Muscle layer of duodenum (tissue), 2 donors: ENCODE results near the gene DLG2.
"Not testable (repeated sequence)": the region's sequence is repeated elsewhere in the genome, so short reads cannot be mapped to it uniquely, and the experiment has no call there.

Experiments used
- H3K27ac ChIP-seq: one replicate; pipeline ENCODE4 v1.7.0; 2013; ENCODE audit warnings: mild to moderate bottlenecking, low read length
- H3K27me3 ChIP-seq: one replicate; pipeline ENCODE4 v1.7.0; 2013; ENCODE audit warnings: low read depth, mild to moderate bottlenecking, control low read depth, low read length
- H3K36me3 ChIP-seq, 2 donors: one replicate each; pipeline ENCODE4 v1.7.0; 2013; ENCODE audit warnings: low read length in 2 of 2, control low read depth in 1 of 2, mild to moderate bottlenecking in 1 of 2; ENCODE audit not compliant: insufficient read depth in 2 of 2, control insufficient read depth in 1 of 2
- H3K4me1 ChIP-seq, 2 donors: one replicate each; pipeline ENCODE4 v1.7.0; 2013; ENCODE audit warnings: low read length in 2 of 2, mild to moderate bottlenecking in 2 of 2, control low read depth in 1 of 2, moderate library complexity in 1 of 2; ENCODE audit not compliant: insufficient read depth in 2 of 2, control insufficient read depth in 1 of 2
- H3K4me3 ChIP-seq, 2 donors: one replicate each; pipeline ENCODE4 v1.7.0; 2013; ENCODE audit warnings: low read length in 2 of 2, low read depth in 1 of 2, mild to moderate bottlenecking in 1 of 2
- H3K9me3 ChIP-seq, 2 donors: one replicate each; pipeline ENCODE4 v1.7.0; 2013; ENCODE audit warnings: low read length in 2 of 2, control low read depth in 1 of 2, mild to moderate bottlenecking in 1 of 2; ENCODE audit not compliant: control insufficient read depth in 1 of 2
- donor health status: healthy.

The DLG2 gene

DNA sequence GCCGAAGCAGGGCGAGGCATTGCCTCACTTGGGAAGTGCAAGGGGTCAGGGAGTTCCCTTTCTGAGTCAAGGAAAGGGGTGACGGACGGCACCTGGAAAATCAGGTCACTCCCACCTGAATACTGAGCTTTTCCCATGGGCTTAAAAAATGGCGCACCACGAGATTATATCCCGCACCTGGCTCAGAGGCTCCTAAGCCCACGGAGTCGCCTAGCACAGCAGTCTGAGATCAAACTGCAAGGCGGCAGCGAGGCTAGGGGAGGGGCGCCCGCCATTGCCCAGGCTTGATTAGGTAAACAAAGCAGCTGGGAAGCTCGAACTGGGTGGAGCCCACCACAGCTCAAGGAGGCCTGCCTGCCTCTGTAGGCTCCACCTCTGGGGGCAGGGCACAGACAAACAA lies 2039.3 kb downstream of the DLG2 start:
- H3K36me3 ChIP-seq, H3K9me3 ChIP-seq, H3K27me3 ChIP-seq, H3K27ac ChIP-seq, H3K4me3 ChIP-seq, H3K4me1 ChIP-seq: not testable (repeated sequence)

DNA sequence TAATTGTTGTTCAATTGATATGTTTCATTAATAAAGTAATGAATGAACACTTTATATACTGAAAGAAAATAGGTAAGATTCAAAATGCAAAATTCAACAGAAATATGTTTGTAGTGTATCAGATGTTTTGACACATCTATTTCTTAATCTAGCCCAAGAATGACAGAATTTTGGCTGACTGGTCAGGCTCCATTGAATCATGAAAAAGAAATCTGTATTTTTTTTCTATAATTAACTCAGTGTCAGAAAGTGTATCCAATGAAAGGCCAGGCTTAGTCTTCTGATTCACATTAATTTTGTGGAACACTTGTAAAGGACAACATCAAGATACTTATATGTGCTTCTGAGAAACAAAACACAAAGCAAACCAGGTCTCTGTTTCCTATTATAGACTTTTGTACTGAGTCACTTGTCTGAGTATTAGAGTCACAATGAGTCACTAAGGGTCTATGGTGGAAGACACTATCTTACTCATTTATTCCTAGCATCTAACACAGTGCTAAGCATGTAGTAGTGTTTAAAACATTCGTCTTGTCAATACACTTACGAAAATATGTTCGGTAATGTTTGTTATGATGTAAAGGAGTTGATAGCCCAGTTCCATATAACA lies 2043.3 kb downstream of the DLG2 start:
- H3K4me3 ChIP-seq, result no peak overlapping the region
- H3K27ac ChIP-seq, result no peak overlapping the region
- H3K27me3 ChIP-seq, result no peaks in the 10 kb centered on the region
- H3K9me3 ChIP-seq, result no peaks in the 10 kb centered on the region
- no peaks in the 10 kb centered on the region for H3K4me1 ChIP-seq
- no peaks in the 10 kb centered on the region for H3K36me3 ChIP-seq

GRCh38 chr11:83574519-83574918 lies 2052.6 kb downstream of the DLG2 start:
- Histone ChIP-seq H3K36me3 (no peaks in the 10 kb centered on the region), H3K9me3 (no peaks in the 10 kb centered on the region), H3K4me3 (no peak overlapping the region), H3K4me1 (no peaks in the 10 kb centered on the region), H3K27me3 (no peaks in the 10 kb centered on the region), H3K27ac (no peak overlapping the region)

DNA sequence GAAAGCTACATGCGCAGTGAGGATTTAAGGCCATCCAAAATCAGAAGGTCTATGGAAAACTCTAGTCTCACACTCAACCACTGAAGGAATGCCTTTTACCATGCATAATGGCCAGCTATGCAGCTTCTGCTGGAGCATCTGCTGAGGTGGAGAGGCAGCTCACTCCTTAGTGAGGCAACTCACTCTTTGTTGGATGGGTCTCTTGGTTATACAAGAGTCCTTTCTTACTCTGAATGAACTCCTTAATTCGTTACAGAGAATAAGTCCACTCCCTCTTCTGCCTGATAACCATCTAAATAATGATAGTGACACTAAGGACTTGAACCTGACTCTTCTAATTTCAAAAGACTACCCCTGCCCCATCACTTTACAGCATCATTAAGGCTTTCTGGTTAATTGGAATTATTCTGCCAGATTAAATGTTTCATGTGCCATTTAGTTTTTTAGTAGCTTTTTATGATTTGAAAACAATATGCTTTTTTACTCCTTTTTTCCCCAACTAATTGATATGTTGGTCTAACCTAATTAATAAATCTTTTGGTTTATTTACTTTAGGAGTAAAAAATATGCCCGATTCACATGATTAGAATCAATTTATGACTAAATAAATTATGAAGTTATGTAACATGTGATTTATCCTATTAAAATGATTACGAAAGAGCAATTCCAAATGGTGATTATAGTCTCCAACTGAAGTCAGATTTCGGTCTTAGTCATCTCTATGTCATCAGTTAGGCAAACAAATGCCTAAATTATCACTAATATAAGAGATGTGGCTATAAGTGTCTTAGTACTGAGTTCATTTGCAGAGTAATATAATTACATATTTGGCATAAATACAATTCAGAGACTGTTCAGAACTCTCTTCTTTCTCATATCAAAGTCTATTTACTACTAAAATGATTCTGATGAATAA lies 2054.3 kb downstream of the DLG2 start:
- Histone ChIP-seq H3K4me3 (no peak overlapping the region), H3K27me3 (no peaks in the 10 kb centered on the region), H3K27ac (no peak overlapping the region), H3K9me3 (no peaks in the 10 kb centered on the region), H3K4me1 (no peaks in the 10 kb centered on the region), H3K36me3 (no peaks in the 10 kb centered on the region)

DNA sequence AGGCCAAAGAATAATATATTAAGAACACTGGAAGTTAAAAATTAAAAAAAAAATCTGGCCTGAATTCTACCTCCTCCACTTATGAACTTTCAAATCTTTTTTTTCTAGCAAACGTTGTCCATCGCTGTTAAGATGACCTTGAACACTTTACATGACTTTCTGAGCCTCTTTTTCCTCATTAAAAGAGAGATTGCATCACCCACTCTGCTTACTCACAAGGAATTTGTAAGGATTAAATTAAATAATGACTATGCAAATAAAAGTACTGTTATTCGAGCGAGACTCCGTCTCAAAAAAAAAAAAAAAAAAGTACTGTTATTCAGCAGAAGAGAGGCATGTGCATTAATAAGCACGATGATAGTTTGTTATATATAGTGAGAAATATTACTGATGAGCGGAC lies 2055.8 kb downstream of the DLG2 start:
- Histone ChIP-seq H3K9me3 (no peaks in the 10 kb centered on the region), H3K36me3 (no peaks in the 10 kb centered on the region), H3K27ac (no peak overlapping the region), H3K4me1 (no peaks in the 10 kb centered on the region), H3K27me3 (no peaks in the 10 kb centered on the region), H3K4me3 (no peak overlapping the region)

DNA sequence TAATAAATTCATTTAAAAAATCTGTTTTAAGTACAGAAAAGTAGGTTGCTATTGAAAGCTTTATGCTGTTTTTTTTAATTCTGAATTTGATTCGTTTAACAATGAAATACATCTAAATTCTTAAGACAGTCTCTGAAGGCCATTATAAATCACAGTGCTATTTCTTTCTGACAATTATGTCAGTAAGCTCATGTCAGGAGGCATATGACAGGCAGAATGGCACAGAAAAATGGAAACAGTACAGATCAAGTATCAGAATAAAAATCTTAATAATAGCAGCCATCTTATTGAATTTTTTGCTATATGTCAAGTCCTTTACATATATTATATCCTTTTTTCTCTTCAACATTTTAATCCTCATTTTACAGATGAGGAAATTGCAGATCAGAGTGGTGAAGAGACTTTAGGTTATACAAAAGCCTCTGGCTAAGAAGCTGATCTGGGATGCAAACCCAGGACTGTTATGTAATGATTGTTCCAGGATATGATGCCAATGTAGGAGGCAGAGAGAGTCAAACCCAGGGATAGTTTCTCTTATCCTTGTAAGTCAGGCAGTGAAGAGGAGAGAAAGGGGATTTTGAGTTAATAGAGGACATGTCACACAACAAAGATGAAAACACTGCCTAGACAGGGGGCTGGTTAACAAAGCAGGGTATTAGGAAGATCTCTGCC lies 2057.9 kb downstream of the DLG2 start:
- no peaks in the 10 kb centered on the region for H3K27me3 ChIP-seq
- no peaks in the 10 kb centered on the region for H3K36me3 ChIP-seq
- no peaks in the 10 kb centered on the region for H3K9me3 ChIP-seq
- H3K27ac ChIP-seq, result no peak overlapping the region
- no peaks in the 10 kb centered on the region for H3K4me1 ChIP-seq
- no peak overlapping the region for H3K4me3 ChIP-seq

DNA sequence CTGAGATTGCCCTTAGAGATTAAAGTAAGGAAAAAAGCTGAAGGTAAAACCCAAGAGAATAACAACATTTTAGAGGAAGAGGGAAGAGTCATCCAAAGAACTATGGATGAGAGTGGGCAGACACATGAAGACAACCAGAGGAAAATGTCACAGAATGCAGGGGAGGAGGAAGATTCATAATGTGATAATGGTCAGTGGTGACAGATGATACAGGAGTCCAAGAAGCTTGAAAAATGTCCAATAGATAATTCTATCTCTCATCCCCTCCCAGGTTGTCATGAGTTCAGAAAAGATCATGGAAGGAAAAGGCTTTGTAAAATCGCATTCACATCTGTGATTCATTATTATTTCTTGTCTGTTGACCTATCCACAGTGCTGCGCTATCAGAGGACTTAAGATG lies 2058.6 kb downstream of the DLG2 start:
- no peak overlapping the region for H3K4me3 ChIP-seq
- no peaks in the 10 kb centered on the region for H3K36me3 ChIP-seq
- H3K27ac ChIP-seq, result no peak overlapping the region
- H3K4me1 ChIP-seq, result no peaks in the 10 kb centered on the region
- H3K9me3 ChIP-seq, result no peaks in the 10 kb centered on the region
- no peaks in the 10 kb centered on the region for H3K27me3 ChIP-seq

DNA sequence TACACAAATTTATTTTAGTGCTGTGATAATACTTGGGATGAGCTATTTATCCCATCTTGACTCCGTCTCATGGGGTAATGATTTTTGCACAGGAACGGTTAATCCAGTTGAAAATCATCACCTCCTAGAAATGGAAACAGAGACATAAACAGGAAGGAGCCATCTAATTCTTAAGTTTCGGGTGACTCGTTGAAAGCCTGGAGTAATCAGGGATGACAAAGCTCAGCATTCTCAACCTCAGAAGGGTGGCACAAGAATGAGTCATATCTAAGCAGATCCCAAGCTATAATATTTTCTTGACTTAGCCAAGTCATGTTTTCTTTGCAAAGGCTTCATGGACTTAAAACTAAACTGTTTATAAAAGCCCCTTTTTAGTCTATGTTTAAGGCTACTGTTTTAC lies 2060.2 kb downstream of the DLG2 start:
- Histone ChIP-seq H3K27ac (no peak overlapping the region), H3K36me3 (no peaks in the 10 kb centered on the region), H3K4me1 (no peaks in the 10 kb centered on the region), H3K4me3 (no peak overlapping the region), H3K27me3 (no peaks in the 10 kb centered on the region), H3K9me3 (no peaks in the 10 kb centered on the region)

DNA sequence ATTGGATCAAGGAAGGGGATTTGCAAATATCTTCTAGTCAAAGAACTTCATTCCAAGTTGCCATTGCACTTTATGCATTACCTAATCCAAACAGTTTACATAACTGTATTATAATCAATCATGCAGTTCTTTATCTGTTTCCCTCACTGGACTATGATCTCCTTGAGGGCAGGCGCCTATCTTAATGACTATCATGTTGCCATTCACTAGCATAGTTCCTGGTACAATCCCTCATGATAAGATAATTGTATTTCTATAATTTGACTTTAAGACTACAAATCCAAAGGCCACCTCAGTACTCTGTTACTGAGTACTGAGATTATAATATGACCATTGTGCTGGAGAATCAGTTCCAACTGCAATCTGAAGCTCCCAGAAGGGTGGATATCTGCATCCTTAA lies 2062.3 kb downstream of the DLG2 start:
- no peaks in the 10 kb centered on the region for H3K27me3 ChIP-seq
- no peak overlapping the region for H3K27ac ChIP-seq
- no peaks in the 10 kb centered on the region for H3K9me3 ChIP-seq
- H3K4me3 ChIP-seq, result no peak overlapping the region
- no peaks in the 10 kb centered on the region for H3K4me1 ChIP-seq
- no peaks in the 10 kb centered on the region for H3K36me3 ChIP-seq

DNA sequence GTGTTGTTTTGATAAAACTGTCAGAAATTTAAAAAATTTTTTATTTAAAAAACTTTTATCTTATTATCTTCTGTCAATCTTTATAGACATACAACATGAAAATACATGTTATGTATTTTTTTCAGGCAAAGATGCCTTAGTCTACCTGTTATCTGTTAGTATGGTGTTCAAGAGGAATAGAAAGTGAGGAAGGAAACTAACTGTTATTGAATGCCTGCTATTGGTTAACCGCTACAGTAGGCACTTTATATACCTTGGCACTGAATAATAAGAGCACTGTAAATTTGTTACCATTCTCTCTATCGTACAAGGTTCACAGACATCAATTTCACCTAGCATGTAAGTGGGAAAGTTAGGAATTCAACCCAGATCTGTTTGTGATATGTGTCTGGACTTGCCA lies 2068.9 kb downstream of the DLG2 start:
- Histone ChIP-seq H3K4me3 (no peak overlapping the region), H3K27me3 (no peaks in the 10 kb centered on the region), H3K36me3 (no peaks in the 10 kb centered on the region), H3K27ac (no peak overlapping the region), H3K9me3 (no peaks in the 10 kb centered on the region), H3K4me1 (no peaks in the 10 kb centered on the region)

- Histone ChIP-seq H3K27ac (no peak overlapping the region), H3K9me3 (no peaks in the 10 kb centered on the region), H3K4me3 (no peak overlapping the region), H3K27me3 (no peaks in the 10 kb centered on the region), H3K36me3 (no peaks in the 10 kb centered on the region), H3K4me1 (no peaks in the 10 kb centered on the region)
These were observed 2069.5 kb downstream of the DLG2 start for GRCh38 chr11:83557653-83558052.
